Stimulated activated CD4-positive, alpha-beta T cell treated with anti-CD3 and anti-CD28 coated beads, Interleukin-15, amount 100 ng/mL, for 24 hours (primary cell): Measurements from ENCODE around the gene MXD3.
"Not testable (repeated sequence)": the region's sequence is repeated elsewhere in the genome, so short reads cannot be mapped to it uniquely, and the experiment has no call there.

Experiments used
- DNase-seq: peaks from one replicate; pipeline ENCODE4 v3.0.0-alpha.2; 2020

The MXD3 gene

GRCh38 chr5:177317959-177318377, 6.3 kb upstream of the MXD3 start:
- peak; percentile 83 for DNase-seq

- no peak for DNase-seq
Measured at GRCh38 chr5:177316005-177316404, 4.3 kb upstream of the MXD3 start.

DNA sequence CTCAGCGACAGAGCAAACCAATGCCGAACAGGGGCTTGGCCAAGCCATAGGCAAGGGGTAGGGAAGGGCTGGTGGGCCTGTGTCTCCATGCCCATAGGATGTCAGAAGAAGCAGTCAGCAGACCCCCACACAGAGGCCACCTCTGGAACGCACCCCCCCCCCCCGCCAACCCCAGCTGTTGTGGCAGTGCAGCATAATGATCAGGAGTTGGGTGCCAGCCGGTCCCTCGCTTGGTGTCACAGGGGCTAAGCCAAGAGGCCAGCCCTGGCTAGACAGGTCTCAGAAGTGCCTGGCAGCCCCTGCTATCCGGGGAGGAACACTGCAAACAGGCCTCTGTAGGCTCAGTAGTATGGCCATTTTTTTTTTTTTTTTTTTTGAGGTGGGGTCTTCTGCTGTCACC, 3.7 kb upstream of the MXD3 start:
- DNase-seq: no peak

GRCh38 chr5:177314376-177315342, 3.0 kb upstream of the MXD3 start:
- DNase-seq: no peak

- no peak for DNase-seq
Measured at GRCh38 chr5:177313561-177314259, 2.0 kb upstream of the MXD3 start.

- DNase-seq: peak; percentile 73
Measured at GRCh38 chr5:177312649-177313181, 1.0 kb upstream of the MXD3 start.

DNA sequence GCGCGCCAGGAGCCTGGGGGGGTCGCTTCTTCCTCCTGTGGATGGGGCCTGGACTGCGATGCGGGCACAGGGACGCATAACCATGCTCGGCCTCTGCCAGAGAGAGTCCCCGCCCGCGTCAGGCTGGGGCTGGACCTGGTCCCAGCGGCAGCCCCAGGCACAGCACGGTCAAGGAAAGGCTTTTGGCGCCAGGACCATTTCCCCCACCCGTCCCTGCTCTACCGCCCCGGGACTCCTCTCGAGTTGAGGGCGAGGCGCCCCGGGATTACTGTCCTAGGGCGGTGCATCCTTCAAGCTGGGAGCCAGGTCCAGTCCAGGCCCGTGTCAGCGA, 341 bp downstream of the MXD3 start:
- DNase-seq: no peak

GRCh38 chr5:177310757-177311391, 824 bp downstream of the MXD3 start:
- DNase-seq: peak; percentile 41

- DNase-seq: no peak
Measured at GRCh38 chr5:177310332-177310731, 1.4 kb downstream of the MXD3 start.

DNA sequence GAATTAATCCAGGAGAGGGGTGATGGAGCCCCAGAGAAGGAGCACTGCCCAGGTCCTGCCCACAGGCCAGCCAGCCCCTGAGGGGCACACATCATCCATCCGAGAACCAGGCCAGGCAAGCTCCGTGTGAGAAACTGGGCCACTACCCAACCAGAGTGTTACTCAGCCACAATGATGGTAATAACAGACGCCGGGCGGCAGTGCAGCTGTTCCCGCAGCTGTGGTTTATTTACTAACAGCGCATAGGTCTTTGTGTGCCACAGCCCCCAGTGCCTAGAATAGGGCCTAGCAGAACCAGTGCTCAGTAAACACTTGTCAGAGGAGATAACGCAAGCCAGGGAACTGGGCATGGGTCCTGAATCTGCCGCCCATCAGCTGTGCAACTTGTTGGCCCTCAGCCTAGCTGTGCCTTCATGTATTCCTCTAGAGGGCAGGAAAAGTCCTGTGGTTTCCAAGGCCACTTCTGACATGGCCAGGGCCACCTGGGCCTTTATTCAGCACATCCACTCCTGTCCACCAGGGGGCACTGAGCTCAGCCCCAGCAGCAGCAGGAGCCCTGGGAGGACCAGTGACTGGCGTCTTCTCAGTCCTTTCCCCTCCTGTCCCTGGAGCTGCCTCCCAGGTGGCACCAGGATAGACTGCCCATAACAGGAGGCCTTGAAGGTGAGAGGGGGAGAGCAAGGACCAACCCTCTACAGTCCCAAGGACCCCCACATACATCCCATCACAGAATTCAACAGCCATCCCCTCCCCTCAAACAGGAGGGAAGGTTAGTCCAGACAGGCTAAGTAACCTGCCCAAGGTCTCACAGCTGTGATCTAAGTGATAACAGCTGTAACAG, 2.1 kb downstream of the MXD3 start:
- DNase-seq: peak; percentile 85

- no peak for DNase-seq
Measured at GRCh38 chr5:177308740-177309139, 3.0 kb downstream of the MXD3 start.

DNA sequence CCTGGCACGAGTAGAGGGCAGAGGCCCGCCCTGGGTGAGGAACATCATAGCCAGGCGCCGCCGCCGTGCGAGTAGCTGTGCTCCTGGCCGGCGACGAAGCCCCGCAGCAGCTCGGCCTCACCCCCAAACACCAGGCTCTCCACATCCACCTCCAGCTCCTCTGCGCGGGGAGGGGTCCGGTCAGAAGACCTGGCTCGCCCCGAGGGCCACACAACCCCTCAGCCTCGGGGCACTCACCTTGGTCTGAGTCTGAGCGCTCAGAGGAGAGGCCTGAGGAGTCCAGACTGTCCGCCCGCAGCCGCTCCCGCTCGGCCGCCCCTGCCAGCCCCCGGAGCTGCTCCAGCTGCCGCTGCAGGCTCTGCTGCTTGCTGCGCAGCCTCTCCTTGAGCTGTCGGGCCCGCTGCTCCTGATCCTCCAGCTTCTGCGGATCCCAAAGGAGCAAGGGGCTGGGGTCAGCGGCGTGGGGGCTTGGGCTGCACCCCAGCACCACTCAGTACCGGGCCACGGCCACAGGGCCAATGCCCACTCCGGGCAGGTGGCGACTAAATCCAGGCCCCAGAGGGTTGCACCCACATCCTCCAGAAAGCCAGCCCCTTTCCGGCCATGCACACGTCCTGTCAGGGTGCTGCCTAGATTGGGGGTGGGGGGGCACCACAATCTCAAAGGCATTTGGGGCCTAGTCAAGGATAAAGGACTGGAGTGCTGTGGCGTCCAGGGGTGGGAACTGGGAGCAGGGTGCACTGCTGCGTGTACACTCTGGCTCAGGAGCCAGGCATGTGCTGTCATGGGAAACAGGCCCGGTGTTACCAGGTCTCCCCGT, 3.9 kb downstream of the MXD3 start:
- DNase-seq: no peak

DNA sequence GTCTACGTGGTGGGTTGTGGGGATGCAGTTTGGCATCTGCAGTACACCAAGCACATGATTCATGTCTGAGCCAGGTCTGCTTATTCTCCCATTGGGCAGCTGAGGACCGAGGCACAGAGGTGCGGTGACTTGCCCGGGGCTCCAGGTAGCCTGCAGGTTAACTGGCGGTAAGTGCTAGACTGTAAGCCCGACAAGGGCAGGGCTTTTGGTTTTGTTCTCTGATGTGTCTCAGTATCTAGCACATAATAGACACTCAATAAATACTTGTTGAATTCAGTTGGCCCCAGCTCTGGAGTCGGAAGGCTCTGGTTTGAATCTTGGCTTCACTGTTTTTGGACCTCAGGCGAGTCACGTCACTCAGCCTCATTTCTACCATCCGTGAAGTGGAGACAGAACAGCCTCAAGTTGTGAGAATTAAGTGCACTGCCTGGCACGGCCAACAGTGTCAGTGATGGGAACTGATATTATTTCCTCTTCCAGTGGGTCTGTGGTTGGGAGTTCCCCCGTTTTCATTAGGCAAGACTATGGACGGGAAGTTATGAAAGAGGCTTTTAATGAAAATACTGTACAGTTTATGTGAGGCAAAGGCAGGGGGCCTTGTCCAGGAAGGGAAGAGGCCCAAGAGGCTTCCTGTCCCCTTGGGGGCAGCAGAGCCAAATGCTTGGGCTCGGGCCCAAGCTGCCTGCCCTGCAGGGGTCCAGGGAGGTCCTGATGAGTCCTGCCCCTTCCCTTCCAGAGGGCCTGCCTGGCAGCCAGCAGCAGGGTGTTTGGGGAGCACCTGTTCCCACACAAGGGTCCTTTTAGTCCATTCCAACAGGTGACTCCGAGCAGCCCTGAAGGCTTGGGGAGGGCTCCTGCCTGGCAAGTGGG, 4.8 kb downstream of the MXD3 start:
- no peak for DNase-seq

DNA sequence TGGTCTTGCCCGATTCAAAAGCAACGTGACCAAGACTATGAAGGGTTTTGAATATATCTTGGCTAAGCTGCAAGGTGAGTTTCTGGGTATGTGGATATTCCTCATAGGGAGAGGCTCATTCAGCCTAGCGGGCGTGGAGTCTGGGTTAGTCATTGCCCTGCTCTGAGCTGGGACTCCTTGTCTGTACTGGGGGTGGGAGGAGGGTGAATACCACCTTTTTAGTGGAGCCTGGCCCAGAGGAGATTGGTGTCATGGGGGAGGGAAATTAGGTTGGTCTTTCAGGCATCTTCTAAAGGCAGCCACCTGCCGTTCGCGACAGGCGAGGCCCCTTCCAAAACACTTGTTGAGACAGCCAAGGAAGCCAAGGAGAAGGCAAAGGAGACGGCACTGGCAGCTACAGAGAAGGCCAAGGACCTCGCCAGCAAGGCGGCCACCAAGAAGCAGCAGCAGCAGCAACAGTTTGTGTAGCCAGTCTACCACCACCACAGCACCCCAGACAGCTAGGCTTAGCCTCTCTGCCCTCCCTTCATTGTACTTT, 5.5 kb downstream of the MXD3 start:
- DNase-seq: not testable (repeated sequence)

GRCh38 chr5:177304392-177305119, 7.1 kb downstream of the MXD3 start:
- DNase-seq: peak; percentile 55

GRCh38 chr5:177303925-177304391, 7.7 kb downstream of the MXD3 start:
- DNase-seq: no peak

GRCh38 chr5:177303121-177303924, 8.4 kb downstream of the MXD3 start, which contains the start of the genes PRELID1 and RAB24:
TSS of gene PRELID1 (plus strand) at chr5:177303799. CDS start at chr5:177303986, 187 bp downstream.
TSS of gene RAB24 (minus strand) at chr5:177303719. CDS start at chr5:177303288, 431 bp downstream.
- DNase-seq: peak; percentile 93
